CD14-positive monocyte (primary cell): ENCODE measurements around the gene DTNBP1. TPM values are rescaled to one million over a fixed set of nuclear protein-coding genes. Genes with fewer than 3 reads are reported as not detected.
A peak's percentile ranks its signal among the peaks of the same experiment; 100 is the strongest.

Experiments used
- DNase-seq, 3 donors: peaks; one replicate each; pipeline ENCODE4 v3.0.0-alpha.2; 2011 to 2022
- H2AFZ ChIP-seq: 2 replicates; pipeline ENCODE4 v1.6.0; 2012; ENCODE audit warnings: mild to moderate bottlenecking, low read depth, low read length, inconsistent platforms; ENCODE audit not compliant: insufficient read depth, poor library complexity, severe bottlenecking
- H3K27ac ChIP-seq, 2 donors: 1 replicate in 1 of 2; 2 replicates in 1 of 2; pipeline ENCODE4 v1.5.1; 2012 to 2013; ENCODE audit warnings: low read length in 2 of 2, control low read depth in 1 of 2, inconsistent platforms in 1 of 2, low read depth in 1 of 2, mild to moderate bottlenecking in 1 of 2
- H3K27me3 ChIP-seq, 2 donors: one replicate each; pipeline versions ENCODE4 v1.6.0 to v1.6.1; 2011 to 2013; ENCODE audit warnings: low read length in 2 of 2; ENCODE audit not compliant: control insufficient read depth in 2 of 2, insufficient read depth in 2 of 2
- H3K36me3 ChIP-seq, 2 donors: replicated peaks in 1 of 2; 1 replicate in 1 of 2; 2 replicates in 1 of 2; pipeline versions ENCODE4 v1.5.1 to v1.6.1; 2012 to 2013; ENCODE audit warnings: low read length in 2 of 2, control low read depth in 1 of 2, inconsistent platforms in 1 of 2, mild to moderate bottlenecking in 1 of 2; ENCODE audit not compliant: insufficient read depth in 2 of 2, control insufficient read depth in 1 of 2
- H3K4me1 ChIP-seq, 2 donors: 1 replicate in 1 of 2; 2 replicates in 1 of 2; pipeline versions ENCODE4 v1.5.1 to v1.6.1; 2012 to 2013; ENCODE audit warnings: low read length in 2 of 2, control low read depth in 1 of 2, inconsistent platforms in 1 of 2, mild to moderate bottlenecking in 1 of 2, moderate library complexity in 1 of 2; ENCODE audit not compliant: insufficient read depth in 2 of 2, control insufficient read depth in 1 of 2
- H3K4me2 ChIP-seq: replicated peaks from 2 replicates; pipeline ENCODE3; 2012; ENCODE audit warnings: low read length, moderate library complexity, mild to moderate bottlenecking; ENCODE audit not compliant: poor library complexity, severe bottlenecking; ENCODE audit errors: extremely low read depth
- H3K4me3 ChIP-seq, 3 experiments: fragments of 200-600 bp in 1 of 3; sonication (generic) in 1 of 3; replicated peaks in 1 of 3; 1 replicate in 2 of 3; 2 replicates in 1 of 3; pipeline ENCODE4 v1.5.1; 2011 to 2013; ENCODE audit warnings: low read length in 3 of 3, mild to moderate bottlenecking in 3 of 3, control low read depth in 2 of 3, low read depth in 2 of 3, inconsistent platforms in 1 of 3, moderate library complexity in 1 of 3
- H3K79me2 ChIP-seq: 2 replicates; pipeline ENCODE4 v1.6.0; 2012; ENCODE audit warnings: mild to moderate bottlenecking, control low read depth, inconsistent platforms, low read length, moderate library complexity; ENCODE audit not compliant: insufficient read depth
- H3K9ac ChIP-seq: 2 replicates; pipeline ENCODE4 v1.6.0; 2017; ENCODE audit warnings: low read length, mild to moderate bottlenecking; ENCODE audit not compliant: insufficient read depth, poor library complexity, severe bottlenecking
- H3K9me3 ChIP-seq, 2 donors: replicated peaks in 1 of 2; 1 replicate in 1 of 2; 2 replicates in 1 of 2; pipeline versions ENCODE4 v1.5.1 to v1.6.1; 2012 to 2013; ENCODE audit warnings: low read length in 2 of 2, control low read depth in 1 of 2; ENCODE audit not compliant: control insufficient read depth in 1 of 2, insufficient read depth in 1 of 2
- H4K20me1 ChIP-seq: 2 replicates; pipeline ENCODE4 v1.6.0; 2012; ENCODE audit warnings: mild to moderate bottlenecking, low read length, control low read depth, moderate library complexity; ENCODE audit not compliant: insufficient read depth
- H3K27ac Mint-ChIP-seq, 7 donors: one replicate each; pipeline ENCODE4 v1.8.0; 2020; ENCODE audit warnings: mild to moderate bottlenecking in 7 of 7, mixed read lengths in 7 of 7, moderate library complexity in 6 of 7, inconsistent platforms in 2 of 7
- H3K27me3 Mint-ChIP-seq, 3 donors: one replicate each; pipeline ENCODE4 v1.8.0; 2021 to 2022; ENCODE audit warnings: low read depth in 3 of 3, mild to moderate bottlenecking in 3 of 3, mixed read lengths in 3 of 3, moderate library complexity in 3 of 3, inconsistent platforms in 1 of 3
- H3K36me3 Mint-ChIP-seq, 2 donors: one replicate each; pipeline ENCODE4 v1.8.0; 2020; ENCODE audit warnings: mixed read lengths in 2 of 2, inconsistent platforms in 1 of 2, mild to moderate bottlenecking in 1 of 2
- H3K4me1 Mint-ChIP-seq: one replicate; pipeline ENCODE4 v1.8.0; 2020; ENCODE audit warnings: mild to moderate bottlenecking, mixed read lengths
- H3K4me3 Mint-ChIP-seq, 2 donors: one replicate each; pipeline ENCODE4 v1.8.0; 2020; ENCODE audit warnings: mild to moderate bottlenecking in 2 of 2, mixed read lengths in 2 of 2, moderate library complexity in 1 of 2
- H3K9me3 Mint-ChIP-seq, 7 donors: one replicate each; pipeline ENCODE4 v1.8.0; 2020 to 2022; ENCODE audit warnings: mixed read lengths in 7 of 7, mild to moderate bottlenecking in 6 of 7, moderate library complexity in 6 of 7, inconsistent platforms in 2 of 7
- WGBS: methylation state at CpG from one replicate; pipeline ENCODE4 v1.1.5; 2013; ENCODE audit warnings: missing lambda C conversion rate; ENCODE audit not compliant: insufficient coverage; 5-methylcytosine and 5-hydroxymethylcytosine counted together
- intact Hi-C, 2 donors: fragments of 100-400 bp; cut with micrococcal nuclease; formaldehyde crosslinking; loops; one replicate each; pipeline versions ENCODE4 v1.15.0 to v1.15.1; 2023
- polyA plus RNA-seq, 3 donors: library from polyadenylated mRNA; depleted of rRNA in 1 of 3; unstranded in 2 of 3; stranded (reverse) in 1 of 3; fragments of 300-500 nt in 2 of 3; fragments of >200 nt in 1 of 3; fragmentation: Illumina TruSeq in 2 of 3; gene quantifications; 1 replicate in 2 of 3; 2 replicates in 1 of 3; pipeline ENCODE4 v1.2.3, GENCODE V29; 2012 to 2021
- TF ChIP-seq, protein P1 (sequence below): fragments of 200-600 bp; IDR thresholded peaks from one replicate; pipeline ENCODE4 v1.8.0; 2022; ENCODE audit warnings: antibody characterized with exemption, mild to moderate bottlenecking

Gene DTNBP1
- polyA plus RNA-seq, 3 donors: 19.7 to 26.9 (median 20.5) TPM

DNA sequence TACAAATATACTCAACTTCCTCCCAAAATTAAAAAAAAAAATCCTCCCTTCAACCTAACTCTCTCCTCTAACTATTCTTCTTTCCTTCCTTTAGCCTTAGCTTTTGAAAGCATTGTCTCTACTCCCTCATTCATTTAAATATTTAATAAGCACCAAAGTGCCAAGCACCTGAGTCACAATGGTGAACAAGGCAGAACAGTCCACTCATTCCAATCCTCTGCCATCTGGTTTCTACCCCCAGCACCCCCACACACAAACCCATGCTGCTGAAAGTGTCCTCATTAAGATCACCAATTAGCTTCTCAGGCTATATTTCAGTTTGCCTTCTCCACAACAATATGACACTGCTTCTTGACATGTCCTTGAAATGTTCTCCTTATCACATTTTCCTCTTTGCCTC, 76.3 kb downstream of the DTNBP1 start:
- Histone ChIP-seq H3K4me2 (no peak overlapping the region), H3K36me3 (no peaks in the 10 kb centered on the region), H3K4me3 (no peak overlapping the region), H3K4me1 (no peaks in the 10 kb centered on the region), H3K79me2 (peaks cover 6% of the 10 kb centered on the region), H3K27ac (no peak overlapping the region), H3K27me3 (no peaks in the 10 kb centered on the region), H4K20me1 (peaks cover 16% of the 10 kb centered on the region), H3K9ac (no peak overlapping the region), H2AFZ (no peak overlapping the region), H3K9me3 (no peaks in the 10 kb centered on the region)
- intact Hi-C loops: no loop called here
- H3K4me3 Mint-ChIP-seq: no peak overlapping the region
- no peaks in the 10 kb centered on the region for H3K9me3 Mint-ChIP-seq
- H3K27me3 Mint-ChIP-seq: peaks cover 0 to under 1% (median 0%) of the 10 kb centered on the region in 3 donors
- TF ChIP-seq, protein P1, sequence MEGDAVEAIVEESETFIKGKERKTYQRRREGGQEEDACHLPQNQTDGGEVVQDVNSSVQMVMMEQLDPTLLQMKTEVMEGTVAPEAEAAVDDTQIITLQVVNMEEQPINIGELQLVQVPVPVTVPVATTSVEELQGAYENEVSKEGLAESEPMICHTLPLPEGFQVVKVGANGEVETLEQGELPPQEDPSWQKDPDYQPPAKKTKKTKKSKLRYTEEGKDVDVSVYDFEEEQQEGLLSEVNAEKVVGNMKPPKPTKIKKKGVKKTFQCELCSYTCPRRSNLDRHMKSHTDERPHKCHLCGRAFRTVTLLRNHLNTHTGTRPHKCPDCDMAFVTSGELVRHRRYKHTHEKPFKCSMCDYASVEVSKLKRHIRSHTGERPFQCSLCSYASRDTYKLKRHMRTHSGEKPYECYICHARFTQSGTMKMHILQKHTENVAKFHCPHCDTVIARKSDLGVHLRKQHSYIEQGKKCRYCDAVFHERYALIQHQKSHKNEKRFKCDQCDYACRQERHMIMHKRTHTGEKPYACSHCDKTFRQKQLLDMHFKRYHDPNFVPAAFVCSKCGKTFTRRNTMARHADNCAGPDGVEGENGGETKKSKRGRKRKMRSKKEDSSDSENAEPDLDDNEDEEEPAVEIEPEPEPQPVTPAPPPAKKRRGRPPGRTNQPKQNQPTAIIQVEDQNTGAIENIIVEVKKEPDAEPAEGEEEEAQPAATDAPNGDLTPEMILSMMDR: no peak
- H3K27ac Mint-ChIP-seq: peak overlapping the region in 1 of 7 donors; percentile 19
- peaks cover 6% of the 10 kb centered on the region for H3K4me1 Mint-ChIP-seq
- DNase-seq: no peak
- peaks cover 0 to 15% of the 10 kb centered on the region in 2 donors for H3K36me3 Mint-ChIP-seq

DNA sequence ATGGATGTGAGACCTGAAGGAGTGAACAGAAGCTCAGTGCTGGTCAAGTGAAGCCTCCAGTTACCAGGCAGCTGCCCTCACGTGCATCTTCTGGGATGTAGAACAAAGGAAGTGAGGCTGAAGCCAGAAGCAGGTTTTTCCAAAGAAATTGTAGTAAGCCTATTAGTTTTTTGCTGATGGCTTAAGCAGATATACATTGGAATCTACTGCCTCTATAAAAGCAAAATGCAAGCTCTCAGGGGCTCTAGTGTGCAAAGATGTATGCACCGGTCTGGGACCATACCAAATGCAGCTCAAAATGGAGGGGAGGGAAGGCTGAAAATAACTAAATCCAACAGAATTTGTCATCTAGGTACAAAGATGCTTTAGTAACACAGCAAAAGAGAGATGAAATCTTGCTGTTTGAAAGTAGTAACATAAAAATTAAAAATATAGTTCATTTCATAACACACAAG, 77.0 kb downstream of the DTNBP1 start:
- Histone ChIP-seq H3K36me3 (no peaks in the 10 kb centered on the region), H3K79me2 (peaks cover 3% of the 10 kb centered on the region), H3K27ac (no peak overlapping the region), H4K20me1 (peaks cover 16% of the 10 kb centered on the region), H3K9me3 (no peaks in the 10 kb centered on the region), H3K4me2 (no peak overlapping the region), H3K4me1 (peaks cover 1 to 5% of the 10 kb centered on the region in 2 donors), H3K4me3 (no peak overlapping the region), H2AFZ (no peak overlapping the region), H3K9ac (no peak overlapping the region), H3K27me3 (no peaks in the 10 kb centered on the region)
- no peak overlapping the region for H3K4me3 Mint-ChIP-seq
- TF ChIP-seq, protein P1: no peak
- peaks cover 0 to 15% of the 10 kb centered on the region in 2 donors for H3K36me3 Mint-ChIP-seq
- WGBS: 71% methylated on average over 1 of the region's 2 CpGs
- H3K4me1 Mint-ChIP-seq: peaks cover 10% of the 10 kb centered on the region
- no peaks in the 10 kb centered on the region for H3K9me3 Mint-ChIP-seq
- intact Hi-C loops: no loop called here
- H3K27me3 Mint-ChIP-seq: peaks cover 0 to 3% (median 0%) of the 10 kb centered on the region in 3 donors
- no peak overlapping the region for H3K27ac Mint-ChIP-seq
- DNase-seq: no peak
